Measurements from ENCODE around the gene KIAA2012.

KIAA2012 gene

GRCh38 chr2:202169131-202169530 is 96.1 kb downstream of the KIAA2012 start:
- TF ChIP-seq POU6F1 (CRISPR knock-in tag; IDR thresholded peaks at IDR 0.05; ENCODE audit: borderline replicate concordance, low read depth) (no peak), BACH2 (CRISPR knock-in tag; IDR thresholded peaks at IDR 0.05; ENCODE audit: borderline replicate concordance) (no peak), ARNTL (CRISPR knock-in tag; IDR thresholded peaks at IDR 0.05; ENCODE audit: borderline replicate concordance, low read depth) (no peak), TCF4 (CRISPR knock-in tag; IDR thresholded peaks at IDR 0.05; ENCODE audit: borderline replicate concordance) (no peak), ZFP3 (CRISPR knock-in tag; IDR thresholded peaks at IDR 0.05) (no peak)

GRCh38 chr2:202169832-202170424 is 96.9 kb downstream of the KIAA2012 start:
- ATAC-seq: no peak
- TF ChIP-seq ZFP30 (CRISPR knock-in tag; IDR thresholded peaks at IDR 0.05) (no peak), RARB (CRISPR knock-in tag; IDR thresholded peaks at IDR 0.05) (no peak), TCF4 (CRISPR knock-in tag; IDR thresholded peaks at IDR 0.05; ENCODE audit: borderline replicate concordance) (no peak), ZFP3 (CRISPR knock-in tag; IDR thresholded peaks at IDR 0.05) (no peak), OSR1 (CRISPR knock-in tag; IDR thresholded peaks at IDR 0.05) (no peak), SNAI2 (CRISPR knock-in tag; IDR thresholded peaks at IDR 0.05) (no peak), TSHZ2 (CRISPR knock-in tag; IDR thresholded peaks at IDR 0.05) (no peak)

More at GRCh38 chr2:202169131-202169530, 96.1 kb downstream of the KIAA2012 start:
- ATAC-seq: no peak

- no peak for ATAC-seq
- TF ChIP-seq GLIS3 (CRISPR knock-in tag; IDR thresholded peaks at IDR 0.05) (no peak), BACH2 (CRISPR knock-in tag; IDR thresholded peaks at IDR 0.05; ENCODE audit: borderline replicate concordance) (no peak), ZNF8 (CRISPR knock-in tag; IDR thresholded peaks at IDR 0.05) (no peak), PATZ1 (CRISPR knock-in tag; IDR thresholded peaks at IDR 0.05; ENCODE audit: borderline replicate concordance) (no peak), CSDC2 (CRISPR knock-in tag; IDR thresholded peaks at IDR 0.05) (no peak), ZNF70 (CRISPR knock-in tag; IDR thresholded peaks at IDR 0.05) (no peak), TCF4 (CRISPR knock-in tag; IDR thresholded peaks at IDR 0.05; ENCODE audit: borderline replicate concordance) (no peak), ZNF565 (CRISPR knock-in tag; conservative IDR thresholded peaks at IDR 0.05; ENCODE audit: low read depth) (no peak), TSHZ2 (CRISPR knock-in tag; IDR thresholded peaks at IDR 0.05) (no peak), SNAI2 (CRISPR knock-in tag; IDR thresholded peaks at IDR 0.05) (no peak), ZC3H10 (CRISPR knock-in tag; IDR thresholded peaks at IDR 0.05) (no peak), ARNTL (CRISPR knock-in tag; IDR thresholded peaks at IDR 0.05; ENCODE audit: borderline replicate concordance, low read depth) (no peak)
These were observed 98.3 kb downstream of the KIAA2012 start for GRCh38 chr2:202171241-202171825.
